Tibial nerve (tissue), 3 donors: Measurements from ENCODE around the gene DISP3.

ENCODE experiments used
- CTCF ChIP-seq, 5 experiments: fragments of 200-600 bp in 3 of 5; fragments of 450-650 bp in 2 of 5; sonication (generic) in 3 of 5; IDR thresholded peaks; one replicate each; pipeline ENCODE4 v1.5.1; 2016 to 2019; ENCODE audit warnings: antibody characterized with exemption in 5 of 5, mild to moderate bottlenecking in 3 of 5, moderate library complexity in 2 of 5
- POLR2A ChIP-seq, 2 donors: fragments of 450-650 bp; IDR thresholded peaks; one replicate each; pipeline ENCODE4 v1.6.1; 2017; ENCODE audit warnings: antibody characterized with exemption in 2 of 2, mild to moderate bottlenecking in 2 of 2, moderate library complexity in 2 of 2

- TF ChIP-seq CTCF (IDR thresholded peaks at IDR 0.05) (no peak), POLR2A (IDR thresholded peaks at IDR 0.05) (no peak)
Measured at GRCh38 chr1:11470912-11471311, 8.0 kb upstream of the DISP3 start.
